Measurements from ENCODE around the gene ACOD1.

DNA sequence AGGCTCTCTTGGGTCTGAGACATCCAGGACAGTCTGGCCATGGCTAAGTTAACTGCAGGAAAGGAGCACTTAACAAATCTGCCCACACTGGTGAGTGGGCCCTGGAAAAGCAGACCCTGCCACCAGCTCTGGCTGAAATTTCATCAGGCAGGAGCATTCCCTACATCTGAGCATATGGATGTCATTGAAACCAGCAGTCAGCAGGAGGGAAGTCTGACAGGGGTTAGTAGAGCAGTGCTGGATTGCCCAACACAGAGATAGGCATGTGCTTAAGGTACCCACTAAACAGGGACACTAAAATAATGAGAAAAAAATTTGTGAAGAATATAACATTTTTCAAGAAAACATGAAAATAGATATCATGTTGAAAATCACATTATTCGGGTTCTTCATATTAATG is 13.6 kb upstream of the ACOD1 start:
- TF ChIP-seq POLR2A (IDR thresholded peaks at IDR 0.05): no peak
- TF ChIP-seq, protein P1, sequence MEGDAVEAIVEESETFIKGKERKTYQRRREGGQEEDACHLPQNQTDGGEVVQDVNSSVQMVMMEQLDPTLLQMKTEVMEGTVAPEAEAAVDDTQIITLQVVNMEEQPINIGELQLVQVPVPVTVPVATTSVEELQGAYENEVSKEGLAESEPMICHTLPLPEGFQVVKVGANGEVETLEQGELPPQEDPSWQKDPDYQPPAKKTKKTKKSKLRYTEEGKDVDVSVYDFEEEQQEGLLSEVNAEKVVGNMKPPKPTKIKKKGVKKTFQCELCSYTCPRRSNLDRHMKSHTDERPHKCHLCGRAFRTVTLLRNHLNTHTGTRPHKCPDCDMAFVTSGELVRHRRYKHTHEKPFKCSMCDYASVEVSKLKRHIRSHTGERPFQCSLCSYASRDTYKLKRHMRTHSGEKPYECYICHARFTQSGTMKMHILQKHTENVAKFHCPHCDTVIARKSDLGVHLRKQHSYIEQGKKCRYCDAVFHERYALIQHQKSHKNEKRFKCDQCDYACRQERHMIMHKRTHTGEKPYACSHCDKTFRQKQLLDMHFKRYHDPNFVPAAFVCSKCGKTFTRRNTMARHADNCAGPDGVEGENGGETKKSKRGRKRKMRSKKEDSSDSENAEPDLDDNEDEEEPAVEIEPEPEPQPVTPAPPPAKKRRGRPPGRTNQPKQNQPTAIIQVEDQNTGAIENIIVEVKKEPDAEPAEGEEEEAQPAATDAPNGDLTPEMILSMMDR (IDR thresholded peaks at IDR 0.05): no peak
